Measurements from ENCODE around the gene AMACR.

Gene AMACR

GRCh38 chr5:34007621-34008600, at the start of gene AMACR:
Gene AMACR (minus strand): TSS chr5:34008050. CDS start chr5:34008019, 31 bp downstream.
- DNase-seq = peak; percentile 82

- DNase-seq = no peak
These were observed 49.7 kb upstream of the AMACR start for GRCh38 chr5:34057569-34057968.

- no peak for DNase-seq
These were observed 49.3 kb upstream of the AMACR start for GRCh38 chr5:34057118-34057517.

DNA sequence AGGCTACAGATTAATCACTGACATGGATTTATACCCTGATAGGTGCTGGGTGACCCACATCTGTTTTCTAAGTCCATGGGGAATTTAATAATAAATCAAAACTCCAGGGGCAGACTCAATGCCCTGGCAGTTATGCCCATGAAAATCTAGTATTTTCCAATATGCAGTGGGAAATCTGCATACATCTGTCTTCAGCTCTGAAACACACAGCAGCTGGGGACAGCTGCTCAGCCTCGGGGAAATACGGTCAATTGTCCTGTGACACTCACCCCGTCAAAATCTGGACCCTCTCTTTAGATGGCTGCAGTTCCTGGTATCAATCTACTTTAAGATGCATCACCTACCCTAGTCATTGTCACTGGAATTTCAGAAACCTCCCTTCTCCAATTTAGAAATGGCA, 47.8 kb upstream of the AMACR start:
- DNase-seq = no peak

GRCh38 chr5:34054400-34054729, 46.5 kb upstream of the AMACR start:
- DNase-seq = no peak

DNA sequence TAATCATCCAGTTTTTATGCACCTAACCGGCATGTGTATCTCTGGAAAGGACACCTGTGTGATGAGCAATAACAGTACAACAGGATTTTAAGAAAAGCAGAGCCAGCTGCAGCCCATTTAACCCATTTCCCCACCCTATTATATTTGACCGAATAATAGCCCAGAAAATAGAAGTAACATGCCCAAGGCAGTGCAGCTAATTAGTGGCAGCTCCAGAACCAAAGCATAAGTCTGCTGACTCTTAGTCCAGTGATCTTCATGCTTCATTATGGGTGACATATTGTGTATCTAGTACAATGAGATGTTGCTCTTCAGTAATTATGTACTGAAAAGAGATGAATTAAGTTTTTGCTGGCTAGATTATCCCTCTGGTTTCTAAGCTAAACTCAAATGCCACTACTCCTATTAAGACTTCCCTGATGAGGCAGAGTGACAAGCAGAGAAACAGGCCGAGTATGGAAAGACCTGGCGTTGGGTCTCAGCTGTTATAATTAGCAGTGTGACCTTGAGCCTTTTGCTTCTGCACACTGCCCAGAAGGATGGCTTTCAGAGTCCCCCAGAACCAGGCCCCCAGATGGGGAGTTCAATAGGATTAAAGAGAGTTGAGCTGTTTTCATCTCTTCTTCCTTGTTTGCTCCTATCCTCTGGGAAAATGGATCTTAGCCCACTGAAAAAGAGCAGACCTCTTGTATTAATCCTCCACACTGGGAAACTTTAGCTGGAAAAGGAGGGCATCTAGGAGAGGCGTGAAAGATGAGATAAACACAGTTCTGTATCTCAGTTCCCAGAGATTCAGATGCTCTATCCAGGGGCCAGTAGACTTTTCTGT, 45.9 kb upstream of the AMACR start:
- no peak for DNase-seq

GRCh38 chr5:34053133-34053532, 45.3 kb upstream of the AMACR start:
- no peak for DNase-seq

GRCh38 chr5:34051374-34051980, 43.6 kb upstream of the AMACR start:
- DNase-seq = no peak

GRCh38 chr5:34047774-34048572, 40.1 kb upstream of the AMACR start:
- no peak for DNase-seq

- DNase-seq = no peak
These were observed 39.3 kb upstream of the AMACR start for GRCh38 chr5:34047143-34047542.

- no peak for DNase-seq
These were observed 38.1 kb upstream of the AMACR start for GRCh38 chr5:34045996-34046395.

DNA sequence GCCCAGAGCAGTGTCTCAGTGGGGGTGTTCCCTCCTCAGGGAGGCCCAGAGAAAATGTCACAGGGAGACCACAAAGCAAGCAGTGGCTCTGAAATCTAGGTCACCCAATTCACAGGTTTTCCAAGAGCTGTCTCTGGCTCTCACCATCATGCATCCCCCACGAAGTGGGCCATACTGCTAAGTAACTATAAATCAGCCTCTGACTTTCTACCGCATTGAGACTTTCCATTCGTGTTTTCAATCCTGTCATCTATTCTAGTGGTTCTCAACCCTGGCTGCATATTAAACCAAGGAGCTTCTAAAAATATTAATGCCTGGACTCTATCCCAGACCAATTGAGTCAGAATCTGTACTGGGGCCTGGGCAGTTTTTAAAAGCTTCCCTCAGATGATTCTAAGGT, 37.2 kb upstream of the AMACR start:
- DNase-seq = no peak

DNA sequence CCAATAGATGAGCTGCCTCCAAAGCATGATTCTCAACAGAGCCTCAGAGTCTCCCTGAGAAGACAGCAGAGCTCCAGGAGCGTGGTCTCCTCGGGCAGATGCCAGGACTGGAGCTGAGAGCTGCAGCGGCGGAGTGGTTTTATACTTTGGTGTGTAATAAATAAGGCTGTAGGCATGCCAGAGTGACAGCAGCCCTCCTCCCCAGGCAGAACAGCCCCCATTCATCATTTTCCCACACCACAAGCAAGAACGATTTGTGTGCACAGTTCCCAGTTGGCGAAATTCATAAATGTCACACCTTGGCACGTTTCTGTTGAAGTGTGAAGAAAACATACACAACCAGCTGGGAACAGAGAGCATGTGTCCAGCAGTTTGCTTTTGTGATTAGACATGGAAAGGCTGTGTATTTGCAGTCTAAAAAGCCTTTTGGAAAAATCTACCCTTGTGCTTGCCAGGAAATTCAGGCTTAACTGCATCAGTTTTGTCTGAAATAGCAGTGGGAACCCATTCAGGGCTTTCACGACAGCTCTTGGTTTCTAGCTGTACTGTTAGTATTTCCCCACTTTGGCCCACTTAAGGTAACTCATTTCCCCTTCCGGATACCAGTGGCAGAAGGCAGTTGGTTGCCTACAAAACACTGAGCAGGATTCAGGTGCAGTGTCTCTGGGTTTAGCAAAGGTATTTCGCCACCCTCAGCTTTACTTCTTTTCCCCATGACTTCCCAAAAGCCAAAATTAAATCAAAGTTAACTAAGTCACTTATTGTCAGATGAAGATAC, 35.4 kb upstream of the AMACR start, which contains the start of gene C1QTNF3:
Gene C1QTNF3, minus strand, starts transcription at position 115 of the 778 bp plus-strand sequence. Its CDS starts 88 bp downstream, at position 27.
- DNase-seq = no peak

DNA sequence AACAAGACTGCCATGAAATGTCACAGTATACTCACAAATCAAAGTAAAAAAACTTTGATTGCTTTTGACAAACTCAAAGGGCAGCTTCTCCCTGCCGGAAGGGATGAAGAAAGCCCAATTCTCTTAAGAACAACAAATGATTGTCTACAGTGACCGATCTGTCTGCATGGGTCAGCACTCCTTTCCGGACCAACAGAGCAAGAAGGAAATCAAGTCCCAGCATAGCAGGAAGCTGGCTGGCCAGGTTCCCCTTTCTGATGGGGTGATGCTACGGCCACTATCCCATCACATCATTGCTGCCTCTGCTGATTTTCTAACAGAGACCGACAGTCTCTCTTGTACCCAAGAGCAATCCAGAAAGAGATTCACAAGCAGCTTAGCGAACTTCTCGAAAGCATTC, 34.5 kb upstream of the AMACR start:
- DNase-seq = no peak

- DNase-seq = no peak
These were observed 33.6 kb upstream of the AMACR start for GRCh38 chr5:34041247-34041972.

- no peak for DNase-seq
These were observed 32.6 kb upstream of the AMACR start for GRCh38 chr5:34040472-34040871.

GRCh38 chr5:34039398-34040157, 31.7 kb upstream of the AMACR start:
- DNase-seq = no peak

DNA sequence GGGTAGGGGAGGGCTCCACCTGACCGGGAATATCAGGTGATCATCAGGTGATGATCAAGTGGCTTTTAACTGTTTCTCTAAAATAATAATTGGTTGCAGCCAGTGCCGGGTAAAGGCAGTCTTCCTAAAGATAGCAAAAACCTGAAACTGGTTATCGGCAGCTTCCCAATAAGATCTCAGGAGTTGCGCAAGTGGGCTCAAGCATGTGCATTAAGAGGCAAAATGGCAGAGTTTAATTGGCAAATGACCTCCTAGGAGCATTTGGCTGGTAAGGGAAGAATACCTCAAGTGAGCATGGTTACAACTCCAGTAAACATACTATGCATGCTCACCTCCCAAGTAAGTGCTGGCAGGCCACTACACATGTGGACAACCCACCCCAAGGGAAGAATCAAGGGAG, 31.0 kb upstream of the AMACR start:
- no peak for DNase-seq

DNA sequence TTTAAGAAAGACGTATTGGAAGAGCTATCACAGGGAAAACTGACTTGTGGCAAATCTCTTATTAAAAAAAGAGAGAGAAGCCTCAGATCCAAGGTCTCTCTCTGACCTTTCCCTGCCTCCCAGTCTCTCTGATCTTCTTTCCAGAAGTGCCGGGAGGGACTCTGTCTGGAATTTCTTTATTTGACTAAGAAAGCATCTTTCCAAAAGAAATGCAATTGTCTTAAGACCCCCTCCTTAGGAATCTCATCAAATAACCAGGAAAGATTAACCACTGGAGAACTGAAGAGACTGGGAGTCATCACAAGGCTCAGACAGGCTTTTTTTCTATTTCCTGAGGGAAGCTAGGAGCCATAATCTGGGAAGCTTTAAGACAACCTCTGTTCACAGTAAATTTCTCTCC, 30.5 kb upstream of the AMACR start:
- DNase-seq = no peak

- no peak for DNase-seq
These were observed 29.9 kb upstream of the AMACR start for GRCh38 chr5:34037726-34038125.

All from NCI-H2029 treated with DMSO at 0.1 percent for 48 hours (cell line).